SK-N-SH treated with all-trans-retinoic acid at 6 μM for 48 hours (cell line): ENCODE data around the gene SIL1.

Experiments
- ARNTL ChIP-seq: fragments of 450-650 bp; formaldehyde crosslinking; IDR thresholded peaks from 2 replicates; pipeline ENCODE4 v1.5.0; 2020; ENCODE audit warnings: low read depth, mild to moderate bottlenecking, moderate library complexity, borderline replicate concordance
- BACH2 ChIP-seq: fragments of 250-450 bp; sonication (Bioruptor Pico); IDR thresholded peaks from 2 replicates; pipeline ENCODE4 v1.9.0; 2021; ENCODE audit warnings: mild to moderate bottlenecking, borderline replicate concordance
- GLIS3 ChIP-seq: fragments of 250-450 bp; sonication (Bioruptor Pico); IDR thresholded peaks from 2 replicates; pipeline ENCODE4 v1.5.0; 2020; ENCODE audit warnings: mild to moderate bottlenecking, moderate library complexity
- RARB ChIP-seq: fragments of 250-450 bp; sonication (Bioruptor Pico); IDR thresholded peaks from 2 replicates; pipeline ENCODE4 v1.8.0; 2021; ENCODE audit warnings: mild to moderate bottlenecking, moderate library complexity
- TOX ChIP-seq: fragments of 250-450 bp; sonication (Bioruptor Pico); IDR thresholded peaks from 2 replicates; pipeline ENCODE4 v1.8.0; 2021; ENCODE audit warnings: mild to moderate bottlenecking, moderate library complexity, borderline replicate concordance
- TF ChIP-seq, protein P1 (sequence below): fragments of 250-450 bp; sonication (Bioruptor Pico); IDR thresholded peaks from 2 replicates; pipeline ENCODE4 v1.5.1; 2021; ENCODE audit warnings: mild to moderate bottlenecking, moderate library complexity
- TF ChIP-seq, protein P2 (sequence below): fragments of 250-450 bp; sonication (Bioruptor Pico); IDR thresholded peaks from 2 replicates; pipeline ENCODE4 v1.8.0; 2020; ENCODE audit warnings: mild to moderate bottlenecking, moderate library complexity, borderline replicate concordance
- TF ChIP-seq, protein P3 (sequence below): fragments of 250-450 bp; sonication (Bioruptor Pico); IDR thresholded peaks from 2 replicates; pipeline ENCODE4 v1.8.0; 2021; ENCODE audit warnings: low read depth, mild to moderate bottlenecking, moderate library complexity, borderline replicate concordance

- TF ChIP-seq RARB (no peak), TOX (CRISPR knock-in tag) (no peak), GLIS3 (CRISPR knock-in tag) (no peak), BACH2 (no peak), ARNTL (CRISPR knock-in tag) (no peak)
- TF ChIP-seq, protein P1, sequence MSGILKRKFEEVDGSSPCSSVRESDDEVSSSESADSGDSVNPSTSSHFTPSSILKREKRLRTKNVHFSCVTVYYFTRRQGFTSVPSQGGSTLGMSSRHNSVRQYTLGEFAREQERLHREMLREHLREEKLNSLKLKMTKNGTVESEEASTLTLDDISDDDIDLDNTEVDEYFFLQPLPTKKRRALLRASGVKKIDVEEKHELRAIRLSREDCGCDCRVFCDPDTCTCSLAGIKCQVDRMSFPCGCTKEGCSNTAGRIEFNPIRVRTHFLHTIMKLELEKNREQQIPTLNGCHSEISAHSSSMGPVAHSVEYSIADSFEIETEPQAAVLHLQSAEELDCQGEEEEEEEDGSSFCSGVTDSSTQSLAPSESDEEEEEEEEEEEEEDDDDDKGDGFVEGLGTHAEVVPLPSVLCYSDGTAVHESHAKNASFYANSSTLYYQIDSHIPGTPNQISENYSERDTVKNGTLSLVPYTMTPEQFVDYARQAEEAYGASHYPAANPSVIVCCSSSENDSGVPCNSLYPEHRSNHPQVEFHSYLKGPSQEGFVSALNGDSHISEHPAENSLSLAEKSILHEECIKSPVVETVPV: no peak
- TF ChIP-seq, protein P2, sequence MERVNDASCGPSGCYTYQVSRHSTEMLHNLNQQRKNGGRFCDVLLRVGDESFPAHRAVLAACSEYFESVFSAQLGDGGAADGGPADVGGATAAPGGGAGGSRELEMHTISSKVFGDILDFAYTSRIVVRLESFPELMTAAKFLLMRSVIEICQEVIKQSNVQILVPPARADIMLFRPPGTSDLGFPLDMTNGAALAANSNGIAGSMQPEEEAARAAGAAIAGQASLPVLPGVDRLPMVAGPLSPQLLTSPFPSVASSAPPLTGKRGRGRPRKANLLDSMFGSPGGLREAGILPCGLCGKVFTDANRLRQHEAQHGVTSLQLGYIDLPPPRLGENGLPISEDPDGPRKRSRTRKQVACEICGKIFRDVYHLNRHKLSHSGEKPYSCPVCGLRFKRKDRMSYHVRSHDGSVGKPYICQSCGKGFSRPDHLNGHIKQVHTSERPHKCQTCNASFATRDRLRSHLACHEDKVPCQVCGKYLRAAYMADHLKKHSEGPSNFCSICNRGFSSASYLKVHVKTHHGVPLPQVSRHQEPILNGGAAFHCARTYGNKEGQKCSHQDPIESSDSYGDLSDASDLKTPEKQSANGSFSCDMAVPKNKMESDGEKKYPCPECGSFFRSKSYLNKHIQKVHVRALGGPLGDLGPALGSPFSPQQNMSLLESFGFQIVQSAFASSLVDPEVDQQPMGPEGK: no peak
- TF ChIP-seq, protein P3, sequence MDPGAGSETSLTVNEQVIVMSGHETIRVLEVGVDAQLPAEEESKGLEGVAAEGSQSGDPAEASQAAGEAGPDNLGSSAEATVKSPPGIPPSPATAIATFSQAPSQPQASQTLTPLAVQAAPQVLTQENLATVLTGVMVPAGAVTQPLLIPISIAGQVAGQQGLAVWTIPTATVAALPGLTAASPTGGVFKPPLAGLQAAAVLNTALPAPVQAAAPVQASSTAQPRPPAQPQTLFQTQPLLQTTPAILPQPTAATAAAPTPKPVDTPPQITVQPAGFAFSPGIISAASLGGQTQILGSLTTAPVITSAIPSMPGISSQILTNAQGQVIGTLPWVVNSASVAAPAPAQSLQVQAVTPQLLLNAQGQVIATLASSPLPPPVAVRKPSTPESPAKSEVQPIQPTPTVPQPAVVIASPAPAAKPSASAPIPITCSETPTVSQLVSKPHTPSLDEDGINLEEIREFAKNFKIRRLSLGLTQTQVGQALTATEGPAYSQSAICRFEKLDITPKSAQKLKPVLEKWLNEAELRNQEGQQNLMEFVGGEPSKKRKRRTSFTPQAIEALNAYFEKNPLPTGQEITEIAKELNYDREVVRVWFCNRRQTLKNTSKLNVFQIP: no peak
These were observed 225.9 kb downstream of the SIL1 start for GRCh38 chr5:138972230-138972629.
